Measurements from ENCODE around the gene A3GALT2.

- TF ChIP-seq CTCF (IDR thresholded peaks at IDR 0.05) (no peak), POLR2A (IDR thresholded peaks at IDR 0.05) (no peak), POLR2AphosphoS5 (IDR thresholded peaks at IDR 0.05; ENCODE audit: insufficient read depth in 1 of 2, low read depth in 1 of 2) (peak in 1 of 2 donors; percentile 44)
Observed at GRCh38 chr1:33300673-33301072, 20.2 kb downstream of the A3GALT2 start.

Measured in vagina (tissue), 2 donors.